ENCODE results near the gene CRACR2B. TPM values are rescaled to one million over a fixed set of nuclear protein-coding genes. Genes with fewer than 3 reads are reported as not detected.

CRACR2B gene
- total and polyA plus RNA-seq, 2 donors from 2014 or later, result 16.5 to 22.6 TPM

GRCh38 chr11:862081-862661 lies 34.5 kb downstream of the CRACR2B start:
- H3K36me3 ChIP-seq (ENCODE audit: control insufficient read depth in 2 of 3, insufficient read depth in 3 of 3, low read length in 3 of 3), result no peaks in the 10 kb centered on the region

GRCh38 chr11:862696-863022 lies 34.9 kb downstream of the CRACR2B start:
- TF ChIP-seq, protein P1, sequence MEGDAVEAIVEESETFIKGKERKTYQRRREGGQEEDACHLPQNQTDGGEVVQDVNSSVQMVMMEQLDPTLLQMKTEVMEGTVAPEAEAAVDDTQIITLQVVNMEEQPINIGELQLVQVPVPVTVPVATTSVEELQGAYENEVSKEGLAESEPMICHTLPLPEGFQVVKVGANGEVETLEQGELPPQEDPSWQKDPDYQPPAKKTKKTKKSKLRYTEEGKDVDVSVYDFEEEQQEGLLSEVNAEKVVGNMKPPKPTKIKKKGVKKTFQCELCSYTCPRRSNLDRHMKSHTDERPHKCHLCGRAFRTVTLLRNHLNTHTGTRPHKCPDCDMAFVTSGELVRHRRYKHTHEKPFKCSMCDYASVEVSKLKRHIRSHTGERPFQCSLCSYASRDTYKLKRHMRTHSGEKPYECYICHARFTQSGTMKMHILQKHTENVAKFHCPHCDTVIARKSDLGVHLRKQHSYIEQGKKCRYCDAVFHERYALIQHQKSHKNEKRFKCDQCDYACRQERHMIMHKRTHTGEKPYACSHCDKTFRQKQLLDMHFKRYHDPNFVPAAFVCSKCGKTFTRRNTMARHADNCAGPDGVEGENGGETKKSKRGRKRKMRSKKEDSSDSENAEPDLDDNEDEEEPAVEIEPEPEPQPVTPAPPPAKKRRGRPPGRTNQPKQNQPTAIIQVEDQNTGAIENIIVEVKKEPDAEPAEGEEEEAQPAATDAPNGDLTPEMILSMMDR (IDR thresholded peaks at IDR 0.05; ENCODE audit: borderline replicate concordance, extremely low read depth, insufficient read depth), result no peak
- DNase-seq (no peak), FAIRE-seq (no peak)
- Histone ChIP-seq H3K9me3 (ENCODE audit: control insufficient read depth in 2 of 3, insufficient read depth in 1 of 3, low read length in 3 of 3) (no peaks in the 10 kb centered on the region), H3K27ac (ENCODE audit: low read depth in 2 of 2, low read length in 2 of 2) (peak overlapping the region; percentile 4 to 60), H3K27me3 (ENCODE audit: control insufficient read depth, insufficient read depth, low read length) (no peaks in the 10 kb centered on the region), H3K4me1 (ENCODE audit: control insufficient read depth in 2 of 3, insufficient read depth in 2 of 3, low read depth in 1 of 3, low read length in 3 of 3) (peaks cover 0 to 32% (median 13%) of the 10 kb centered on the region in 3 donors), H3K9ac (ENCODE audit: low read length in 3 of 3) (no peak overlapping the region), H3K36me3 (ENCODE audit: control insufficient read depth in 2 of 3, insufficient read depth in 3 of 3, low read length in 3 of 3) (no peaks in the 10 kb centered on the region), H3K4me3 (ENCODE audit: low read length in 3 of 3) (no peak overlapping the region)
- intact Hi-C loops (cut with DNase I), result no loop called here

More at GRCh38 chr11:862081-862661, 34.5 kb downstream of the CRACR2B start:
- Histone ChIP-seq H3K27ac (ENCODE audit: low read depth in 2 of 2, low read length in 2 of 2) (peak overlapping the region; percentile 4 to 60), H3K4me3 (ENCODE audit: low read length in 3 of 3) (no peak overlapping the region), H3K4me1 (ENCODE audit: control insufficient read depth in 2 of 3, insufficient read depth in 2 of 3, low read depth in 1 of 3, low read length in 3 of 3) (peaks cover 0 to 32% (median 13%) of the 10 kb centered on the region in 3 donors), H3K9ac (ENCODE audit: low read length in 3 of 3) (no peak overlapping the region), H3K9me3 (ENCODE audit: control insufficient read depth in 2 of 3, insufficient read depth in 1 of 3, low read length in 3 of 3) (no peaks in the 10 kb centered on the region), H3K27me3 (ENCODE audit: control insufficient read depth, insufficient read depth, low read length) (no peaks in the 10 kb centered on the region)
- intact Hi-C loops (cut with DNase I), result no loop called here
- FAIRE-seq (no peak), DNase-seq (peak in 3 of 5 donors; percentile 58 to 84 (median 75))
- TF ChIP-seq, protein P1 (IDR thresholded peaks at IDR 0.05; ENCODE audit: borderline replicate concordance, extremely low read depth, insufficient read depth), result no peak

- peak overlapping the region in 1 of 2 donors; percentile 70 for H3K27ac ChIP-seq (ENCODE audit: low read depth in 2 of 2, low read length in 2 of 2)
- no peak overlapping the region for H3K9ac ChIP-seq (ENCODE audit: low read length in 3 of 3)
- no peak overlapping the region for H3K4me3 ChIP-seq (ENCODE audit: low read length in 3 of 3)
- TF ChIP-seq, protein P1 (IDR thresholded peaks at IDR 0.05; ENCODE audit: borderline replicate concordance, extremely low read depth, insufficient read depth), result no peak
- FAIRE-seq (no peak), DNase-seq (peak in 4 of 5 donors; percentile 79 to 89 (median 80))
- H3K4me1 ChIP-seq (ENCODE audit: control insufficient read depth in 2 of 3, insufficient read depth in 2 of 3, low read depth in 1 of 3, low read length in 3 of 3), result peaks cover 0 to 32% (median 13%) of the 10 kb centered on the region in 3 donors
- H3K36me3 ChIP-seq (ENCODE audit: control insufficient read depth in 2 of 3, insufficient read depth in 3 of 3, low read length in 3 of 3), result no peaks in the 10 kb centered on the region
- no peaks in the 10 kb centered on the region for H3K9me3 ChIP-seq (ENCODE audit: control insufficient read depth in 2 of 3, insufficient read depth in 1 of 3, low read length in 3 of 3)
- intact Hi-C loops (cut with DNase I), result no loop called here
- H3K27me3 ChIP-seq (ENCODE audit: control insufficient read depth, insufficient read depth, low read length), result no peaks in the 10 kb centered on the region
Observed at GRCh38 chr11:863023-863909, 35.5 kb downstream of the CRACR2B start.

All from kidney (tissue), 14 donors.